ENCODE results near the gene NLGN2. TPM values are rescaled to one million over a fixed set of nuclear protein-coding genes. Genes with fewer than 3 reads are reported as not detected.

The NLGN2 gene
- polyA plus RNA-seq, 3 donors, result 0.55 TPM; not detected in 2

DNA sequence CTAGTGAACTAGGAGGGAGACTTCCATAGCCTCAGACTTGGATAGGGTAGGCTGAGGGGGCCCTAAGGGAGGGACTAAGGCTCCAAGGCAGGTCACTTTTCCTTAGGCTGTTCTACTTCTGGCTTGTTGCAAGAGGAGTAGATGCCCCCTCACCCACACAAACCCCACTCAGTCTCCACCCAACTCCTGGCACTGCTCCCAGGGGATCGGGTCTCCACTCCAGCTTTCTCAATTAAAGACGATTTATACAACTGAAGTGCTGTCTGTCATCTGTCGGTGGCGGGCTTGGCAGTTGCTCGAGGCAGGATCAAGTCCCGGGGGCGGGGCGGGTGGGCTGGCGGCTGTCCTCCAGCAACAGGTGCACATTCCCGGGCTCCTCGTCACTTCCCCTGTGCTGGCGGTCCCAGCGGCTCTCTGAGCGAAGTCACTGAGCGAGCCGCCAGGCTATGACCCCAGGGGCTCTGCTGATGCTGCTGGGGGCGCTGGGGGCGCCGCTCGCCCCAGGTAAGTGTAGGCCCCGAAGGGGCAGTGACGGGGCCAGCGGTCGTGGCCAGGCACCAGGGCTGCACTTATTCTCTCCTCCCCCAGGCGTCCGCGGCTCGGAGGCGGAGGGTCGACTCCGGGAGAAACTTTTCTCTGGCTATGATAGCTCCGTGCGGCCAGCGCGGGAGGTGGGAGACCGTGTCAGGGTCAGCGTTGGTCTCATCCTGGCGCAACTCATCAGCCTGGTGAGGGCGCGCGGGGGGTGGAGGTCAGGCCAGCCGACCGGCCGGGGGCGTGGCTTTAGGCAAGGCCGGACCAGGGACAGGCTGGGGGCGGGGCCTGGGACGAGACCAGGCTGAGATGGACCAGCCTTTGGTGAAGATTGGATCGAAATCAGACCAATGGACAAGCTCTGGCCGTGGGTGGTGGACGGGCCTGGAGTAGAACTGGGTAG lies 37.3 kb downstream of the NLGN2 start, which contains the start of gene CHRNB1:
Gene CHRNB1, plus strand, starts transcription at position 380 of the 937 bp plus-strand sequence. Its CDS starts 67 bp downstream, at position 447.
- Histone ChIP-seq H3K27me3 (ENCODE audit: control insufficient read depth in 2 of 2, insufficient read depth in 2 of 2, low read length in 2 of 2) (peaks cover 43 to 86% of the 10 kb centered on the region in 2 donors), H4K20me1 (ENCODE audit: insufficient read depth, low read length) (no peaks in the 10 kb centered on the region), H2AFZ (ENCODE audit: insufficient read depth, low read depth, low read length, poor library complexity, severe bottlenecking) (peak within 1 kb of the TSS; percentile 76), H3K79me2 (ENCODE audit: insufficient read depth, low read length) (no peaks in the 10 kb centered on the region), H3K4me3 (replicated peaks in 1 of 3; ENCODE audit: low read depth in 2 of 3, low read length in 3 of 3) (peak within 1 kb of the TSS; percentile 9 to 72 (median 44)), H3K9me3 (replicated peaks in 1 of 2; ENCODE audit: control insufficient read depth in 1 of 2, insufficient read depth in 1 of 2, low read length in 2 of 2) (peaks cover 0 to 15% of the 10 kb centered on the region in 2 donors), H3K4me2 (replicated peaks; ENCODE audit: extremely low read depth, low read length, poor library complexity, severe bottlenecking) (peak within 1 kb of the TSS; percentile 80), H3K27ac (ENCODE audit: low read depth in 1 of 2, low read length in 2 of 2) (no peak within 1 kb of the TSS), H3K4me1 (ENCODE audit: control insufficient read depth in 1 of 2, insufficient read depth in 2 of 2, low read length in 2 of 2) (peaks cover 25 to 27% of the 10 kb centered on the region in 2 donors), H3K36me3 (replicated peaks in 1 of 2; ENCODE audit: control insufficient read depth in 1 of 2, insufficient read depth in 2 of 2, low read length in 2 of 2) (no peaks in the 10 kb centered on the region), H3K9ac (ENCODE audit: insufficient read depth, low read length, poor library complexity, severe bottlenecking) (no peak within 1 kb of the TSS)
- Mint-ChIP-seq H3K27ac (peak within 1 kb of the TSS in 3 of 7 donors; percentile 30 to 66 (median 58)), H3K4me3 (peak within 1 kb of the TSS; percentile 78 to 94), H3K27me3 (ENCODE audit: low read depth in 3 of 3) (peaks cover 80 to 94% (median 92%) of the 10 kb centered on the region in 3 donors), H3K36me3 (peaks cover 10 to 13% of the 10 kb centered on the region in 2 donors), H3K9me3 (peaks cover 0 to 20% (median 10%) of the 10 kb centered on the region in 7 donors), H3K4me1 (peaks cover 30% of the 10 kb centered on the region)
- TF ChIP-seq, protein P1, sequence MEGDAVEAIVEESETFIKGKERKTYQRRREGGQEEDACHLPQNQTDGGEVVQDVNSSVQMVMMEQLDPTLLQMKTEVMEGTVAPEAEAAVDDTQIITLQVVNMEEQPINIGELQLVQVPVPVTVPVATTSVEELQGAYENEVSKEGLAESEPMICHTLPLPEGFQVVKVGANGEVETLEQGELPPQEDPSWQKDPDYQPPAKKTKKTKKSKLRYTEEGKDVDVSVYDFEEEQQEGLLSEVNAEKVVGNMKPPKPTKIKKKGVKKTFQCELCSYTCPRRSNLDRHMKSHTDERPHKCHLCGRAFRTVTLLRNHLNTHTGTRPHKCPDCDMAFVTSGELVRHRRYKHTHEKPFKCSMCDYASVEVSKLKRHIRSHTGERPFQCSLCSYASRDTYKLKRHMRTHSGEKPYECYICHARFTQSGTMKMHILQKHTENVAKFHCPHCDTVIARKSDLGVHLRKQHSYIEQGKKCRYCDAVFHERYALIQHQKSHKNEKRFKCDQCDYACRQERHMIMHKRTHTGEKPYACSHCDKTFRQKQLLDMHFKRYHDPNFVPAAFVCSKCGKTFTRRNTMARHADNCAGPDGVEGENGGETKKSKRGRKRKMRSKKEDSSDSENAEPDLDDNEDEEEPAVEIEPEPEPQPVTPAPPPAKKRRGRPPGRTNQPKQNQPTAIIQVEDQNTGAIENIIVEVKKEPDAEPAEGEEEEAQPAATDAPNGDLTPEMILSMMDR (IDR thresholded peaks at IDR 0.05), result no peak
- 2% methylated on average over 50 of the region's 51 CpGs for WGBS (ENCODE audit: insufficient coverage)
- DNase-seq, result peak; percentile 66 to 72 (median 68)
- intact Hi-C loops (cut with micrococcal nuclease), result no loop called here

- Mint-ChIP-seq H3K9me3 (peaks cover 0 to 15% (median 5%) of the 10 kb centered on the region in 7 donors), H3K27ac (peak overlapping the region in 2 of 7 donors; percentile 30 to 66), H3K27me3 (ENCODE audit: low read depth in 3 of 3) (peaks cover 74 to 89% (median 85%) of the 10 kb centered on the region in 3 donors), H3K36me3 (peaks cover 10 to 13% of the 10 kb centered on the region in 2 donors), H3K4me1 (peaks cover 23% of the 10 kb centered on the region), H3K4me3 (peak overlapping the region; percentile 78 to 94)
- peaks cover 19 to 21% of the 10 kb centered on the region in 2 donors for H3K4me1 ChIP-seq (ENCODE audit: control insufficient read depth in 1 of 2, insufficient read depth in 2 of 2, low read length in 2 of 2)
- H3K9ac ChIP-seq (ENCODE audit: insufficient read depth, low read length, poor library complexity, severe bottlenecking), result no peak overlapping the region
- intact Hi-C loops (cut with micrococcal nuclease), result no loop called here
- WGBS (ENCODE audit: insufficient coverage), result 5% methylated on average over 10 of the region's 16 CpGs
- no peak for DNase-seq
- TF ChIP-seq, protein P1 (IDR thresholded peaks at IDR 0.05), result no peak
- H3K27ac ChIP-seq (ENCODE audit: low read depth in 1 of 2, low read length in 2 of 2), result no peak overlapping the region
- H3K9me3 ChIP-seq (replicated peaks in 1 of 2; ENCODE audit: control insufficient read depth in 1 of 2, insufficient read depth in 1 of 2, low read length in 2 of 2), result peaks cover 0 to 9% of the 10 kb centered on the region in 2 donors
- no peaks in the 10 kb centered on the region for H3K79me2 ChIP-seq (ENCODE audit: insufficient read depth, low read length)
- H3K36me3 ChIP-seq (replicated peaks in 1 of 2; ENCODE audit: control insufficient read depth in 1 of 2, insufficient read depth in 2 of 2, low read length in 2 of 2), result no peaks in the 10 kb centered on the region
- H2AFZ ChIP-seq (ENCODE audit: insufficient read depth, low read depth, low read length, poor library complexity, severe bottlenecking), result peak overlapping the region; percentile 76
- peaks cover 37 to 79% of the 10 kb centered on the region in 2 donors for H3K27me3 ChIP-seq (ENCODE audit: control insufficient read depth in 2 of 2, insufficient read depth in 2 of 2, low read length in 2 of 2)
- H3K4me2 ChIP-seq (replicated peaks; ENCODE audit: extremely low read depth, low read length, poor library complexity, severe bottlenecking), result peak overlapping the region; percentile 80
- H4K20me1 ChIP-seq (ENCODE audit: insufficient read depth, low read length), result no peaks in the 10 kb centered on the region
- peak overlapping the region; percentile 9 to 72 (median 44) for H3K4me3 ChIP-seq (replicated peaks in 1 of 3; ENCODE audit: low read depth in 2 of 3, low read length in 3 of 3)
Measured at GRCh38 chr17:7445619-7445968, 37.9 kb downstream of the NLGN2 start.
